ENCODE data around the gene MAP4K2. TPM values are rescaled to one million over a fixed set of nuclear protein-coding genes. Genes with fewer than 3 reads are reported as not detected.
A peak's percentile ranks its signal among the peaks of the same experiment; 100 is the strongest.

MAP4K2 gene
- total RNA-seq, 1 experiment from 2014 or later, result 7.3 TPM

- no peak for DNase-seq (ENCODE audit: extremely low read depth, low read depth)
Observed at GRCh38 chr11:64794526-64794925, 8.5 kb downstream of the MAP4K2 start.

- DNase-seq (ENCODE audit: extremely low read depth, low read depth), result no peak
Observed at GRCh38 chr11:64793271-64794160, 9.5 kb downstream of the MAP4K2 start.

- no peak for DNase-seq (ENCODE audit: extremely low read depth, low read depth)
Observed at GRCh38 chr11:64792482-64792881, 10.5 kb downstream of the MAP4K2 start.

GRCh38 chr11:64791781-64792291 lies 11.2 kb downstream of the MAP4K2 start:
- DNase-seq (ENCODE audit: extremely low read depth, low read depth), result no peak

GRCh38 chr11:64790205-64791095 lies 12.6 kb downstream of the MAP4K2 start:
- no peak for DNase-seq (ENCODE audit: extremely low read depth, low read depth)

GRCh38 chr11:64789331-64790204 lies 13.4 kb downstream of the MAP4K2 start:
- DNase-seq (ENCODE audit: extremely low read depth, low read depth), result no peak

GRCh38 chr11:64788321-64789215 lies 14.4 kb downstream of the MAP4K2 start:
- no peak for DNase-seq (ENCODE audit: extremely low read depth, low read depth)

GRCh38 chr11:64787526-64788320 lies 15.3 kb downstream of the MAP4K2 start:
- peak; percentile 26 for DNase-seq (ENCODE audit: extremely low read depth, low read depth)

GRCh38 chr11:64786308-64786707 lies 16.7 kb downstream of the MAP4K2 start:
- DNase-seq (ENCODE audit: extremely low read depth, low read depth), result no peak

GRCh38 chr11:64784813-64785581 lies 18.0 kb downstream of the MAP4K2 start:
- no peak for DNase-seq (ENCODE audit: extremely low read depth, low read depth)

GRCh38 chr11:64778473-64779298 lies 24.3 kb downstream of the MAP4K2 start, which contains the start of gene SF1:
Gene SF1, minus strand, starts transcription at chr11:64778542. Its CDS starts 150 bp downstream, at chr11:64778392.
- peak; percentile 99 for DNase-seq (ENCODE audit: extremely low read depth, low read depth)

- DNase-seq (ENCODE audit: extremely low read depth, low read depth), result no peak
Observed at GRCh38 chr11:64778223-64778472, 24.9 kb downstream of the MAP4K2 start.

GRCh38 chr11:64777449-64778222 lies 25.4 kb downstream of the MAP4K2 start:
- DNase-seq (ENCODE audit: extremely low read depth, low read depth), result peak; percentile 62

GRCh38 chr11:64776875-64777274 lies 26.1 kb downstream of the MAP4K2 start:
- DNase-seq (ENCODE audit: extremely low read depth, low read depth), result no peak

- no peak for DNase-seq (ENCODE audit: extremely low read depth, low read depth)
Observed at GRCh38 chr11:64776425-64776824, 26.6 kb downstream of the MAP4K2 start.

- DNase-seq (ENCODE audit: extremely low read depth, low read depth), result no peak
Observed at GRCh38 chr11:64774144-64774543, 28.9 kb downstream of the MAP4K2 start.

Measured in NCI-H460 (cell line).